PC-3 (cell line): ENCODE results near the gene CEBPZ. TPM values are rescaled to one million over a fixed set of nuclear protein-coding genes. Genes with fewer than 3 reads are reported as not detected.

Source experiments
- ATAC-seq: fragments of 200-7000 bp; cut with Tn5 transposase; 2 replicates; pipeline ENCODE4 v1.9.1; 2020; ENCODE audit warnings: mild to moderate bottlenecking, moderate library complexity
- BruUV-seq: library from RNA; stranded (reverse); fragments of 400-500 nt; replicated peaks from 2 replicates; lab custom pipeline; 2021; lab: Mats Ljungman, UMichigan
- CTCF ChIA-PET: fragments of 300-600 bp; sonication (Branson Sonifier 250); formaldehyde crosslinking; loops from one replicate; lab custom pipeline; 2022; ENCODE audit warnings: antibody characterized with exemption; lab: Charles Lee
- POLR2A ChIA-PET: fragments of 300-600 bp; sonication (Branson Sonifier 250); formaldehyde crosslinking; loops from one replicate; lab custom pipeline; 2022; ENCODE audit warnings: antibody characterized with exemption; ENCODE audit not compliant: unreplicated experiment; lab: Charles Lee
- DNase-seq: peaks from one replicate; pipeline ENCODE4 v3.0.0-alpha.2; 2015
- H2AFZ ChIP-seq: fragments of 300-600 bp; sonication (generic); 2 replicates; pipeline ENCODE4 v1.6.0; 2016; ENCODE audit warnings: antibody characterized with exemption, low read length
- H3F3A ChIP-seq: fragments of 300-600 bp; sonication (generic); one replicate; pipeline ENCODE4 v1.6.0; 2017; ENCODE audit warnings: antibody characterized with exemption, low read length, control low read depth, mild to moderate bottlenecking; ENCODE audit not compliant: unreplicated experiment
- H3K27ac ChIP-seq: fragments of 300-600 bp; sonication (generic); 2 replicates; pipeline ENCODE4 v1.5.1; 2016; ENCODE audit warnings: mild to moderate bottlenecking, low read length
- H3K27me3 ChIP-seq: fragments of 300-600 bp; sonication (generic); 2 replicates; pipeline ENCODE4 v1.6.1; 2016; ENCODE audit warnings: low read length, mixed read lengths
- H3K36me3 ChIP-seq: fragments of 300-600 bp; sonication (generic); 2 replicates; pipeline ENCODE4 v1.6.1; 2016; ENCODE audit warnings: low read depth, mixed run types, low read length, mixed read lengths
- H3K4me1 ChIP-seq: fragments of 300-600 bp; sonication (generic); 2 replicates; pipeline ENCODE4 v1.5.1; 2016; ENCODE audit warnings: low read length; ENCODE audit not compliant: insufficient read depth
- H3K4me2 ChIP-seq: fragments of 300-600 bp; sonication (generic); 2 replicates; pipeline ENCODE4 v1.6.0; 2016; ENCODE audit warnings: low read length
- H3K4me3 ChIP-seq: fragments of 300-600 bp; sonication (generic); 2 replicates; pipeline ENCODE4 v1.5.1; 2016; ENCODE audit warnings: mild to moderate bottlenecking, low read length, mixed read lengths
- H3K79me2 ChIP-seq: fragments of 300-600 bp; sonication (generic); 2 replicates; pipeline ENCODE4 v1.6.1; 2017; ENCODE audit warnings: low read length, mixed read lengths
- H3K9ac ChIP-seq: fragments of 300-600 bp; sonication (generic); 2 replicates; pipeline ENCODE4 v1.6.0; 2016; ENCODE audit warnings: mild to moderate bottlenecking, low read length
- H3K9me2 ChIP-seq: fragments of 300-600 bp; sonication (generic); replicated peaks from 2 replicates; pipeline ENCODE4 v1.6.1; 2016; ENCODE audit warnings: mixed run types, low read length, mixed read lengths
- H3K9me3 ChIP-seq: fragments of 300-600 bp; sonication (generic); 2 replicates; pipeline ENCODE4 v1.6.1; 2016; ENCODE audit warnings: low read length, mixed read lengths
- H4K20me1 ChIP-seq: fragments of 300-600 bp; sonication (generic); 2 replicates; pipeline ENCODE4 v1.6.1; 2016; ENCODE audit warnings: low read length, mixed read lengths
- EZH2 ChIP-seq: fragments of 300-600 bp; sonication (generic); IDR thresholded peaks from one replicate; pipeline ENCODE4 v1.6.1; 2017; ENCODE audit warnings: antibody characterized with exemption, mild to moderate bottlenecking, low read length; ENCODE audit not compliant: unreplicated experiment
- EZH2phosphoT487 ChIP-seq: fragments of 300-600 bp; sonication (generic); IDR thresholded peaks from 2 replicates; pipeline ENCODE4 v1.6.1; 2018; ENCODE audit warnings: mild to moderate bottlenecking, antibody characterized with exemption, low read length, borderline replicate concordance
- intact Hi-C: fragments of 100-400 bp; cut with micrococcal nuclease; formaldehyde crosslinking; loops from 2 replicates; pipeline ENCODE4 v1.9.0; 2023
- total RNA-seq: library from RNA; depleted of rRNA; stranded (reverse); fragments of >200 nt; gene quantifications from 2 replicates; pipeline ENCODE4 v1.2.3, GENCODE V29; 2014
- TF ChIP-seq, protein P1 (sequence below): fragments of 300-600 bp; sonication (generic); conservative IDR thresholded peaks from 2 replicates; pipeline ENCODE4 v1.5.1; 2017; ENCODE audit warnings: antibody characterized with exemption, low read depth, mild to moderate bottlenecking, low read length

The CEBPZ gene
- total RNA-seq, 1 experiment from 2014 or later = 39.8 TPM

DNA sequence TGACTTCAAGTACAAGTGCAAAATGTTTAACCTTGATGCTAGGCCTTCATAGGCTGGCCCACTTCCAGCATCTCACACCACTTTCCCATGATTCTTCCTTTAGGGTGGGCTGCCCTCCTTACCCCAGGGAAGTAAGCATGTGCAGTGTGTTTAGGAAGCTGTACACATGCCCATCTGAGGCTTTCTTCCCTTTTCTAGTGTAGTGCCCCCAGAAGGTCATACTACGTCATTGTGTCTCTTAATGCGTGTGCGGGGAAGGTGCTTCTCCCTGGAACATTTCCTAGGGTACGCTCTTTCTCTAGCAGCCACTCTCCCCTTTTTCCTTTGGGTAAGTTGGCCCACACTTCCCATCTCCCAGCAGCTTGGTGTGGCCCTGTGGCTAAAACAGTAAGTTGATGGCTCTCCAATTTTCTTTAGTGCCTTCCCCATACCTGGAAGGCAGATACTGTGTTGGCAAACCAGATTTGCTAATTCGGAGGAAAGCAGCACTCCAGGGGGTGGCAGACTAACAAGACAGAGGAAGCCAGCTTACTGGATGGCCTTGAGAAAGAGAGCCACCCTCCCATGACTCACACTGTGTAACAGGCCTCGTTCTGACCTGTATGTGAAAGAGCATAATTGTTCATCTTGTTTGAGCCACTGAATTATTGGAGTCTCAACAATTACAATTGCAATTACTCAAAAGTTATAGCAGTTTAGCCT lies 41.8 kb downstream of the CEBPZ start:
- intact Hi-C loops = no loop called here
- ChIA-PET POLR2A (interaction anchor here (0.6 kb wide), 1 partner anchor 22 kb away, joined by 3 read pairs; no protein-coding TSS in a partner anchor), CTCF (no interaction called here)
- DNase-seq (peak; percentile 84), ATAC-seq (peak; percentile 100)
- peak overlapping the region; percentile 70 for H2AFZ ChIP-seq
- peak overlapping the region; percentile 34; the same call in 1 of the 2 replicates for H3K27ac ChIP-seq
- no peaks in the 10 kb centered on the region for H3K27me3 ChIP-seq
- H3K9me2 ChIP-seq = no peaks in the 10 kb centered on the region
- TF ChIP-seq, protein P1, sequence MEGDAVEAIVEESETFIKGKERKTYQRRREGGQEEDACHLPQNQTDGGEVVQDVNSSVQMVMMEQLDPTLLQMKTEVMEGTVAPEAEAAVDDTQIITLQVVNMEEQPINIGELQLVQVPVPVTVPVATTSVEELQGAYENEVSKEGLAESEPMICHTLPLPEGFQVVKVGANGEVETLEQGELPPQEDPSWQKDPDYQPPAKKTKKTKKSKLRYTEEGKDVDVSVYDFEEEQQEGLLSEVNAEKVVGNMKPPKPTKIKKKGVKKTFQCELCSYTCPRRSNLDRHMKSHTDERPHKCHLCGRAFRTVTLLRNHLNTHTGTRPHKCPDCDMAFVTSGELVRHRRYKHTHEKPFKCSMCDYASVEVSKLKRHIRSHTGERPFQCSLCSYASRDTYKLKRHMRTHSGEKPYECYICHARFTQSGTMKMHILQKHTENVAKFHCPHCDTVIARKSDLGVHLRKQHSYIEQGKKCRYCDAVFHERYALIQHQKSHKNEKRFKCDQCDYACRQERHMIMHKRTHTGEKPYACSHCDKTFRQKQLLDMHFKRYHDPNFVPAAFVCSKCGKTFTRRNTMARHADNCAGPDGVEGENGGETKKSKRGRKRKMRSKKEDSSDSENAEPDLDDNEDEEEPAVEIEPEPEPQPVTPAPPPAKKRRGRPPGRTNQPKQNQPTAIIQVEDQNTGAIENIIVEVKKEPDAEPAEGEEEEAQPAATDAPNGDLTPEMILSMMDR = peak; percentile 36; the same call in 1 of the 2 replicates
- no peak for TF ChIP-seq EZH2phosphoT487
- no peak overlapping the region for H3K4me3 ChIP-seq
- no peak overlapping the region for H3K9ac ChIP-seq
- peaks cover 14% of the 10 kb centered on the region for H3K4me1 ChIP-seq
- no peaks in the 10 kb centered on the region for H3K79me2 ChIP-seq
- H3F3A ChIP-seq = no peaks in the 10 kb centered on the region
- H3K36me3 ChIP-seq = no peaks in the 10 kb centered on the region
- H3K9me3 ChIP-seq = no peaks in the 10 kb centered on the region
- peak overlapping the region; percentile 47 for H3K4me2 ChIP-seq
- BruUV-seq = no TSS peak
- H4K20me1 ChIP-seq = no peaks in the 10 kb centered on the region

DNA sequence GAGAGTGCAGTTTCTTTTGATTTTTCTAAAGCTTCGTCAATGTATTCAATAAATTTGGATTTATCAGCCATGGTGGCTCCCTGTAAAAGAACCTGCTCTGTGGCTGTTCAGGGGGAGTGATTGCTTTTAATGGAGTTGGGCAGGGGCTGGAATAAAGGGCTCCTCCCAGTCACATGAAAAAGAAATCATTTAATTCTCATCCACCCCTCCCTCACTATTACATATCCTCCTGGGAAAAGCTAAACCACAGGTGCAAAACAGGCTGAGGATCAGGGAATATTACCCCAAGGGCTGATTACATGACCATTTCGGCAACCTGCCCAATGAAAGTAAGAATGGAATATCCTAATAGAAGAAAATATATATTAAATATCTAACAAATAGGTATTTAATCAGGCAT lies 42.8 kb downstream of the CEBPZ start, which contains the start of gene SULT6B1:
Gene SULT6B1, minus strand, starts transcription at position 101 of the 400 bp plus-strand sequence. Its CDS starts 30 bp downstream, at position 71.
- no peak within 1 kb of the TSS for H3K4me3 ChIP-seq
- no peaks in the 10 kb centered on the region for H3K79me2 ChIP-seq
- H3K27me3 ChIP-seq = no peaks in the 10 kb centered on the region
- no TSS peak for BruUV-seq
- TF ChIP-seq EZH2 (no peak), EZH2phosphoT487 (no peak)
- TF ChIP-seq, protein P1 = no peak
- ChIA-PET CTCF (no interaction called here), POLR2A (no interaction called here)
- H4K20me1 ChIP-seq = no peaks in the 10 kb centered on the region
- intact Hi-C loops = no loop called here
- H3K9ac ChIP-seq = no peak within 1 kb of the TSS
- no peaks in the 10 kb centered on the region for H3F3A ChIP-seq
- H3K4me1 ChIP-seq = peaks cover 14% of the 10 kb centered on the region
- peak within 1 kb of the TSS; percentile 70 for H2AFZ ChIP-seq
- H3K9me3 ChIP-seq = no peaks in the 10 kb centered on the region
- DNase-seq (no peak), ATAC-seq (no peak)
- H3K36me3 ChIP-seq = no peaks in the 10 kb centered on the region
- H3K27ac ChIP-seq = peak within 1 kb of the TSS; percentile 20; the same call in 1 of the 2 replicates
- peak within 1 kb of the TSS; percentile 47 for H3K4me2 ChIP-seq
- H3K9me2 ChIP-seq = no peaks in the 10 kb centered on the region
